ENCODE measurements around the gene PKDCC.

PKDCC gene, protein sequence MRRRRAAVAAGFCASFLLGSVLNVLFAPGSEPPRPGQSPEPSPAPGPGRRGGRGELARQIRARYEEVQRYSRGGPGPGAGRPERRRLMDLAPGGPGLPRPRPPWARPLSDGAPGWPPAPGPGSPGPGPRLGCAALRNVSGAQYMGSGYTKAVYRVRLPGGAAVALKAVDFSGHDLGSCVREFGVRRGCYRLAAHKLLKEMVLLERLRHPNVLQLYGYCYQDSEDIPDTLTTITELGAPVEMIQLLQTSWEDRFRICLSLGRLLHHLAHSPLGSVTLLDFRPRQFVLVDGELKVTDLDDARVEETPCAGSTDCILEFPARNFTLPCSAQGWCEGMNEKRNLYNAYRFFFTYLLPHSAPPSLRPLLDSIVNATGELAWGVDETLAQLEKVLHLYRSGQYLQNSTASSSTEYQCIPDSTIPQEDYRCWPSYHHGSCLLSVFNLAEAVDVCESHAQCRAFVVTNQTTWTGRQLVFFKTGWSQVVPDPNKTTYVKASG

GRCh38 chr2:42047488-42048298, at the start of gene PKDCC:
TSS of gene PKDCC (plus strand) at chr2:42048021. CDS start at chr2:42048200, 179 bp downstream.
- peak; percentile 92 for DNase-seq

DNA sequence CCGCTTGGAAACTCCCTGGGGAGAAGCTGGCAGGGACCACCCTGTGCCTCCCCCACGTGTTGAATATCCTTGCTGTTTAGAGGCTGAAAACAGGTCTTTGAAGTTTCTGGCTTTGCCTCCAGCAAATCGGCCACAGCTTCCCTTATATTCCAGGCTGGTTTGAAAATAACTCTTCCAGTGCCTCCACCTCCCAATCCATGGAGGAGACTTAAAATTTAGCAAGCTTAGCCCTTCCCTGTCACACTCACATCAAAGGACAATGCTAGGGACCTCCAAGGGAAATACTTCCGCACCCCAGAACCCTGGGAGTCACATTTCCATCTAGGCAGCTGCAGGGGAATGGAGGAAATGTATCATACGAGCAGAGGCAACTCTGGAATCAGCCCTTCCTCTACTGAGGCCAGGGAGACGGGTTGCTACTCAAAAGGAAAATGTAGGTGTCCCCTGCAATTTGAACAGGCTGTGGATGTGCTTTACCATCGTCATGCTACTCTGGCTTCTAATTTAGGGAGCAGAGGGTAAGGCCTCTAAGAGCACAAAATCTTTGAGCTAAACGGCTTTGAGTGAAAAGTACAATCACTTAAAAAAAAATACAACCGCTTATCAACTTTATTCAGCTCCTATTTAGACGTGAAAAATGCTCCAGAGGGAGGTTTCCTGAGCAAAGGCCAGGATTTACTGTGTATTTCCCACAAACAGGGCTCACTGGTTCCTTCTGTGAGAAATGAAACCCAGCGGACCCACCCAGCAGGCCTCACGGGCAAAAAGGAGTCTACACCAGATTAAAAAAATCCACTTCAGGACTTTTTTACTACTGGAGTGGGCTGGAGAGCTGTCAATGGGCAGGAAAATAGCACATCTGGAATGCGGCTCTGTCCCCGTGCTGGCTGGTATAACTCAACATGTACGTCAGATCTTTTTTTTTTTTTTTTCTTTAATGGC, 49.4 kb upstream of the PKDCC start:
- peak; percentile 41 for DNase-seq

- DNase-seq = no peak
Observed at GRCh38 chr2:41999128-41999480, 48.7 kb upstream of the PKDCC start.

DNA sequence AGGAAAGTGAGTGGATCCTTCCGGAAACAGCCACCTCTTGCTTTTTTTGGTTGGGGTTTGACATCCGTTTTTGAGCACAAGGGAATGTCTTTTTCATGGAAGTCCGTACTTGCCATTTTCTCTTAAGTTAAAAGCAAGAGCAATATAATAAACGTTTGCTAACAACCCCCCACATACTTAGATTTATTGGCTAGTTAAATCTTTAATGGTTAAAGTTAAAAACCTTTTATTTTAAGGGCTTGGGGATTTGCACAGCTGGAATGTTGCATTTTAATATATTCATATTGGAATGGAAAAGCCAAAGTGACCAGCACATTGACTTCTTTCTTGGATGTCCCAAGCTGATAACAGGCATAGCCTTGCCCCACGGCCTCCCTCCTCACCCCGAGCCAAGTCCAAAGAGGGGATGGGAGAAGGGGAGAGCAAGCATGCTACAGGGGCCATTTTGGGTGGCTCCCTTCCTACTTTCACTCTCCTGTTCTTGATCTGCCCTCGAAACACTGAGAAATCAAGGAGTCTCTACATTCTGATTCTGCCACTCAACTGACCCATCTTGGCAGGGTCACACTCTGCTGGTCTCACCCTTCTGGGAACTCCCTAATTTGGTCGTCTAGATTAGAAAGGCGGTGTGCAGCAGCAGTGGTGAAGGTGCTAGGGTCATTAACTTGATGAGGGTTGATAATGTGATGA, 48.1 kb upstream of the PKDCC start:
- DNase-seq = no peak

GRCh38 chr2:42001711-42002201, 46.1 kb upstream of the PKDCC start:
- DNase-seq = peak; percentile 42

DNA sequence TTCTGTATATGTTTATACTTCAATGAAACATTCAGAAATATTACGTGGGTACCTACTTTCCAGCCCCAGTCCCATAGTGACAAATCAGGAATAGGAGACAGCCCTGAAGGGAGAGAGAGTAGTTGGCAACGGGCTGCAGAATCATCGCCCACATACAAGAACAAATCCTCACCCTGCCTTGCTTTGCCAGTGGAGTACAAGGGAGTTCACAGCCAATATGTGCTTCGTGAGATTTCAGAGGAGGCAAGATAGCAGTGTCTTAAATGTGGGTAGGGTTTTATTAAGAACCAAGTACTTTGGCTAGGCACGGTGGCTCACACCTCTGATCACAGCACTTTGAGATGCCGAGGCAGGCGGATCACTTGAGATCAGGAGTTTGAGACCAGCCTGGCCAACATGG, 40.3 kb upstream of the PKDCC start:
- DNase-seq = no peak

GRCh38 chr2:42008241-42008921, 39.4 kb upstream of the PKDCC start:
- DNase-seq = peak; percentile 49

- DNase-seq = no peak
Observed at GRCh38 chr2:42009657-42010580, 37.9 kb upstream of the PKDCC start.

DNA sequence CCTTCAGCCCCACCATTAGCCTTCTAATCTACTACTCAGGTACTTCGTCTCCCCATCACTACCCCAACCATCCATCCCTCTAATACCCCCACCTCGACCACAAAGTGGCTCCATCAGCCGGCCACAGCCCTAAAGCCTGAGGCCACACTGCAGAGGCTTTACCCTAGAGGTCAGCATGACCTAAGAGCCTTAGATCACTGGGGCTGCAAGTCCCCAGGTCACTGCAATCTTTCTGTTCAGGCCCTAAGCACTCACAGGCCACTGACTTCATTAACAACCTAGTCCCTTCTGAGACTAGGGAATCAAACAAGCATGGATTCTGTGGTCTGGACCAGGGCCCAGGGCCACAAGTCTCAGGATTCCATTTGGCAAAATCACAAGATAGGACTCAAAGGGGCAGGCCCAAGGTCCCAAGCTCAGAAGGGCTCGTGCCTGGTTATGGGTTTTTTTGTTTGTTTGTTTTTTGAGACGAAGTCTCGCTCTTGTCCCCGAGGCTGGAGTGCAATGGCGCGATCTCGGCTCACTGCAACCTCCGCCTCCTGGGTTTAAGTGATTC, 37.0 kb upstream of the PKDCC start:
- DNase-seq = peak; percentile 95

DNA sequence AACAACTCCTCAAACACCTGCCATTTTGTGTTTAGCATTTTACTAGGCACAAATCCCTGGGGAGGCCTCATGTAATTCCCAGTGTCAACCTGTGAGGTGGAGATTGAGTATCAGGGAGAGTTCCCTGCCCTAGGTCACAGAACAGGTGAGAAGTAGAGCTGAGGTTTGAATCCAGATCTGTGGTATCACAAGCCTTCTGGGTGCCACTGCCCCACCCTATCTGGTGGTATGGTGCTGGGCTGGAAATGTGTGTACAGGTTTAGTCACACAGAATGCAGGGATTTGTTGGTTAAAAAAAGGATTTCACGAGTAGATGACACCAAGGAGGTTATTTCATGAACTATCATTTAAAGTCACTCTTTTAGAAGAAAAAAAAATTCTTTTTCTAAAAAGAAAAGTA, 35.7 kb upstream of the PKDCC start:
- no peak for DNase-seq

DNA sequence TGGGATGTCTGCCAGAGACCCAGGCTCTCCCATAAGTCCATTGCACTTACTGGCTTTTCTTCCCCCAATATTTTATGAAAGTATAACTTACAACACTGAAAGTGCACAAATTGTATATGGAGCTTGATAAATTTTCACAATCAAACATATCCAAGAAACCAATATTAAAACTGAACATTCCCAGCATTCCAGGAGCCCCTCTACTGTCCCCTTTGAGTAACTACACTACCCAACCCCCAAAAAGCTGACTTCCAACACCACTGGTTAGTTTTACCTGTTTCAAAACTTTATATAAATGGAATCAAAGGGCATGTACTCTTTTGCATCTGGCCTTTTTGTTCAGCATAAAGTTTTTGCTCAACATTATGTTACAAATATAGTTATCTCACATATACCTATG, 35.2 kb upstream of the PKDCC start:
- DNase-seq = no peak

DNA sequence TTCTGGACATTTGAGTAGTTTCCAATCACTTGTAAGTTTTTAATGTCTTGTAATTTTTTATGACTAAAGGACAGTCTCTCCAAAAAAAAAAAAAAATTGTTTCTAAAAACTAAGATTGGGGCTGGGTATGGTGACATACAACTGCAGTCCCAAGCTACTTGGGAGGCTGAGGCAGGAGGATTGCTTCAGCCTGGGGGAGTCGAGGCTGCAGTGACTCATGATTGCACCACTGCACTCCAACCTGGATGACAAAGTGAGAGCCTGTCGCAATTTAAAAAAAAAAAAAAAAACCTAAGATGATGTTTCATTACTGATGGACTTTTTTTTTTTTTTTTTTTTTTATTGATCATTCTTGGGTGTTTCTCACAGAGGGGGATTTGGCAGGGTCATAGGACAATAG, 34.4 kb upstream of the PKDCC start:
- no peak for DNase-seq

DNA sequence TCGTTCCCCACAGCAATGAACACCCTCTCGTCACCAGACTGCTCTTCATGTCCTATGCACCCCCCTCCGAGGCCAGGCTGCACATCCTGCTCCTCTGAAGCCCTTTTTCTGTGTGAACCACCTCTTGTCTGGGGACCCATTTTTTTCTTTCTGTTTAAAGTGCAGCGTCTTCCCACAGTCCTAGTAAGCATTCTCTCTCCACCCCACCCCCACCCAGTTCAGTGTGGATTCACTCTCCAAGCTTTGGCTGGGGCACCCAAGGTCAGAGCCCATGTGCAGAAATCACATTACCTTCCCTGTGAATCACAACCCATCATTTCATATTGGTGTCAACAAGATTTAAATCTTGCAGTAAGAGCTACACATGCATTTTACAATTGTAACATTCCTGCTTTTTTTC, 26.4 kb upstream of the PKDCC start:
- DNase-seq = peak; percentile 96

- DNase-seq = peak; percentile 88
Observed at GRCh38 chr2:42025151-42025582, 22.7 kb upstream of the PKDCC start.

DNA sequence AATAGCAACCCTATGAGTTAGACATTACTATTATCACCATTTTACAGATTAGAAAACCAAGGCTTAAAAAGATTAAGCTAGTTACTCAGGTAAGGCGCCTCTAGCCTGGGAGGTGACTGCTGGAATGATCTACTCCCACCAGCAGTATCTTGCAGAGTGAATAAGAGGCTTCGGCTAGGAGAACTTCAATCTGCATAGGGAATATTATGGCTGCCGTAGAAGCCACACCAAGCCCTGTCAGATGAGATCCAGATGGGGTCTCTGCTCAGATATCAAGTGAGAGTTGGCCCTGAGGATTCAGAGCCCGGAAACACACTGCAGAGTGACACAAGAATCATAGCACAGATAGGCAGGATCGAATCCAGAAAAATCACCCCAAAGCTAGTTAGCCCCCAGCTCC, 21.5 kb upstream of the PKDCC start:
- DNase-seq = no peak

DNA sequence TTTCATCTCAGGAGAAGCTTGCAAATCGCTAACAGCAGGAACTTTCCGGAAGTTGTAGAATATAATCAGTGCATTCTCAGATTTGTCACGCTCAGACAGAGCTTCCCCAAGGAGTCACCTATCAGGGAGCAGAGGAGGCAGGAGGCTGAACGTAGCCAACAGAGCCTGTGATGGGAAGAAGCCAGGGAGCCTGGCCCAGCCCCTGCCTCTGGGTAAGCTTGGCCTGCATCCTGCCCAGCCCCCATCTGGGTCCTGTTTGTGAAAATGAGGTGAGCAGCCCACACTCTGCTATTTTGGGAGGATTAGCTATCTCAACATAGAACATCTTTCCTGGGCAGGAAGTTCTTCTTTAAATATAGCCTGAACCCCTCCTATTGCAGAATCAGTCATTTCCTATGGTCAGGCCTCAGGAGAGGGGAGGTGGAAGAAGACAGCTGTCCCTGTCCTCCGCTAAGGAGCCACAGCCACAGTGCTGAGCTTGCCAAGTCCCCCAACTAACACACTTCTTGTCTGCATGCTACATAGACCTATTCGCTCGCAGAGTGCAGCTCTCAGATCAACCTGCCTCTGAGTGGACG, 19.2 kb upstream of the PKDCC start:
- peak; percentile 56 for DNase-seq

DNA sequence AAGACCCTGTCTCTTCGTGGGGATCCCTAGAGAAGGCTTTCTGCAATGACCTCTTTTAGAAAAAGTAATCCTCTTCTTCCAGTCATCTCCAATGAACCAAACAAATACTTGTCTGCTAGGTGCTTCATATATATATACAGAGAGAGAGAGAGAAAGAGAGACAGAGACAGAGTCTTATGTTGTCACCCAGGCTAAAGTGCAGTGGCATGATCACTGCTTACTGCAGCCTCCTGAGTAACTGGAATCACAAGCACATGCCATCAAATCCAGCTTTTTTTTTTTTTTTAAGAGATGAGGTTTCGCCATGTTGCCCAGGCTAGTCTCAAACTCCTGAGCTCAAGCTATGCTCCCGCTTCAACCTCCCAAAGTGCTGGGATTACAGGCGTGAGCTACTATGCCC, 18.6 kb upstream of the PKDCC start:
- DNase-seq = no peak

GRCh38 chr2:42029639-42030199, 18.1 kb upstream of the PKDCC start:
- DNase-seq = no peak

GRCh38 chr2:42030200-42030759, 17.5 kb upstream of the PKDCC start:
- no peak for DNase-seq

Data from fibroblast of skin of right biceps (primary cell).